Loucy (cell line): Measurements from ENCODE around the gene TMEM161A.
"Not testable (repeated sequence)": the region's sequence is repeated elsewhere in the genome, so short reads cannot be mapped to it uniquely, and the experiment has no call there.

Experiments used
- CTCF ChIP-seq: fragments of 200-600 bp; sonication (generic); conservative IDR thresholded peaks from 2 replicates; pipeline ENCODE4 v1.5.1; 2014; ENCODE audit warnings: mild to moderate bottlenecking, antibody characterized with exemption, low read length
- EZH2phosphoT487 ChIP-seq: fragments of 200-600 bp; IDR thresholded peaks from 2 replicates; pipeline ENCODE4 v1.6.1; 2018; ENCODE audit warnings: antibody characterized with exemption, mild to moderate bottlenecking, moderate library complexity, borderline replicate concordance

- not testable (repeated sequence) for TF ChIP-seq CTCF, EZH2phosphoT487
These were observed 10.2 kb upstream of the TMEM161A start for GRCh38 chr19:19148504-19148903.
